H1 (cell line): ENCODE measurements around the gene NXPH4. TPM values are rescaled to one million over a fixed set of nuclear protein-coding genes. Genes with fewer than 3 reads are reported as not detected.

Experiments
- CTCF ChIA-PET: fragments of 300-600 bp; sonication (Branson Sonifier 250); formaldehyde crosslinking; loops from one replicate; lab custom pipeline; 2021; ENCODE audit not compliant: partially characterized antibody; lab: Charles Lee
- POLR2A ChIA-PET: fragments of 300-600 bp; sonication (Branson Sonifier 250); formaldehyde crosslinking; loops from one replicate; lab custom pipeline; 2021; ENCODE audit warnings: inconsistent platforms; ENCODE audit not compliant: partially characterized antibody; lab: Charles Lee
- DNase-seq, 2 experiments: peaks; one replicate each; pipeline versions ENCODE4 v3.0.0 to v3.0.0-alpha.2; 2010 to 2022; ENCODE audit warnings: low spot score in 2 of 2, low read depth in 1 of 2, mixed read lengths in 1 of 2
- FAIRE-seq: peaks from 2 replicates; lab custom pipeline; 2011; peaks lifted over from hg19 to GRCh38; lab: Jason Lieb, UNC
- H2AFZ ChIP-seq: 2 replicates; pipeline ENCODE4 v1.8.1; 2012; ENCODE audit warnings: low read length, inconsistent platforms
- H2AK5ac ChIP-seq: 2 replicates; pipeline ENCODE4 v1.6.1; 2013; ENCODE audit warnings: low read depth, low read length
- H2BK120ac ChIP-seq: replicated peaks from 2 replicates; pipeline ENCODE3; 2013; ENCODE audit warnings: low read depth, low read length, inconsistent platforms
- H2BK12ac ChIP-seq: 2 replicates; pipeline ENCODE4 v1.6.1; 2013; ENCODE audit warnings: low read depth, low read length
- H2BK15ac ChIP-seq: 2 replicates; pipeline ENCODE4 v1.6.1; 2013; ENCODE audit warnings: low read length
- H2BK20ac ChIP-seq: 2 replicates; pipeline ENCODE4 v1.6.1; 2013; ENCODE audit warnings: low read length
- H2BK5ac ChIP-seq: 2 replicates; pipeline ENCODE4 v1.6.1; 2013; ENCODE audit warnings: low read depth, low read length
- H3K14ac ChIP-seq: 2 replicates; pipeline ENCODE4 v1.6.1; 2013; ENCODE audit warnings: inconsistent platforms; ENCODE audit not compliant: insufficient read length
- H3K18ac ChIP-seq: 2 replicates; pipeline ENCODE4 v1.6.1; 2013; ENCODE audit warnings: low read length; ENCODE audit errors: extremely low read depth
- H3K23ac ChIP-seq: 2 replicates; pipeline ENCODE4 v1.6.1; 2013; ENCODE audit warnings: inconsistent platforms; ENCODE audit not compliant: insufficient read length
- H3K23me2 ChIP-seq: 2 replicates; pipeline ENCODE4 v1.6.1; 2013; ENCODE audit warnings: low read depth, low read length
- H3K27ac ChIP-seq: 2 replicates; pipeline ENCODE4 v1.6.1; 2011; ENCODE audit warnings: low read depth, low read length, inconsistent platforms
- H3K27me3 ChIP-seq, 4 experiments: replicated peaks in 1 of 4; 1 replicate in 1 of 4; 2 replicates in 3 of 4; pipeline versions ENCODE4 v1.6.1 to v1.8.1; 2011 to 2013; ENCODE audit warnings: low read length in 3 of 4, mild to moderate bottlenecking in 3 of 4, inconsistent platforms in 2 of 4, mixed read lengths in 2 of 4, moderate library complexity in 1 of 4; ENCODE audit not compliant: control insufficient read depth in 3 of 4, insufficient read depth in 3 of 4; ENCODE audit errors: extremely low read depth in 1 of 4
- H3K36me3 ChIP-seq, 4 experiments: 2 replicates each; pipeline versions ENCODE4 v1.6.1 to v1.8.1; 2011 to 2013; ENCODE audit warnings: mild to moderate bottlenecking in 4 of 4, low read length in 3 of 4, moderate library complexity in 2 of 4, control low read depth in 1 of 4, inconsistent platforms in 1 of 4; ENCODE audit not compliant: insufficient read depth in 4 of 4, control insufficient read depth in 2 of 4
- H3K4ac ChIP-seq: replicated peaks from 2 replicates; pipeline ENCODE3; 2013; ENCODE audit warnings: low read length, low read depth, mixed read lengths, inconsistent platforms; ENCODE audit not compliant: insufficient read length
- H3K4me1 ChIP-seq, 4 experiments: replicated peaks in 1 of 4; 1 replicate in 1 of 4; 2 replicates in 3 of 4; pipeline versions ENCODE4 v1.6.1 to v1.8.1; 2011 to 2013; ENCODE audit warnings: low read length in 3 of 4, inconsistent platforms in 2 of 4, mixed read lengths in 1 of 4; ENCODE audit not compliant: insufficient read depth in 4 of 4, control insufficient read depth in 3 of 4
- H3K4me2 ChIP-seq, 2 experiments: 2 replicates each; pipeline versions ENCODE4 v1.6.1 to v1.8.1; 2011 to 2013; ENCODE audit warnings: low read depth in 2 of 2, low read length in 2 of 2, control low read depth in 1 of 2, inconsistent platforms in 1 of 2, mild to moderate bottlenecking in 1 of 2; ENCODE audit not compliant: insufficient read depth in 1 of 2
- H3K4me3 ChIP-seq, 4 experiments: fragments of 200-600, 300-600 bp in 1 of 4; sonication (generic), shearing (Covaris generic), sonication (Bioruptor Twin) in 1 of 4; 2 replicates each; pipeline versions ENCODE4 v1.5.1 to v1.8.1; 2011 to 2016; ENCODE audit warnings: low read length in 4 of 4, low read depth in 3 of 4, control low read depth in 2 of 4, inconsistent platforms in 2 of 4, mild to moderate bottlenecking in 2 of 4, mixed read lengths in 1 of 4, moderate library complexity in 1 of 4; ENCODE audit not compliant: insufficient read depth in 2 of 4; ENCODE audit errors: extremely low read depth in 1 of 4
- H3K56ac ChIP-seq: replicated peaks from 2 replicates; pipeline ENCODE3; 2013; ENCODE audit warnings: low read depth, mild to moderate bottlenecking, mixed read lengths, low read length, inconsistent platforms; ENCODE audit not compliant: insufficient read length
- H3K79me1 ChIP-seq: 2 replicates; pipeline ENCODE4 v1.6.1; 2013; ENCODE audit warnings: low read depth, low read length, control low read depth
- H3K79me2 ChIP-seq, 2 experiments: 2 replicates each; pipeline versions ENCODE4 v1.6.1 to v1.8.1; 2012 to 2013; ENCODE audit warnings: low read length in 2 of 2, mild to moderate bottlenecking in 2 of 2, inconsistent platforms in 1 of 2; ENCODE audit not compliant: insufficient read depth in 2 of 2, control insufficient read depth in 1 of 2
- H3K9ac ChIP-seq, 4 experiments: replicated peaks in 1 of 4; 1 replicate in 1 of 4; 2 replicates in 3 of 4; pipeline versions ENCODE4 v1.6.1 to v1.8.1; 2011 to 2013; ENCODE audit warnings: low read depth in 3 of 4, low read length in 3 of 4, control low read depth in 2 of 4, mild to moderate bottlenecking in 2 of 4, moderate library complexity in 2 of 4, inconsistent platforms in 1 of 4; ENCODE audit errors: extremely low read depth in 1 of 4
- H3K9me3 ChIP-seq, 2 experiments: 2 replicates each; pipeline versions ENCODE4 v1.6.1 to v1.8.1; 2012 to 2013; ENCODE audit warnings: mild to moderate bottlenecking in 2 of 2, moderate library complexity in 2 of 2, control low read depth in 1 of 2, inconsistent platforms in 1 of 2, low read depth in 1 of 2, low read length in 1 of 2, mixed read lengths in 1 of 2; ENCODE audit not compliant: insufficient read depth in 2 of 2
- H4K20me1 ChIP-seq, 2 experiments: replicated peaks in 1 of 2; 2 replicates each; pipeline versions ENCODE3 to v1.8.1; 2011 to 2013; ENCODE audit warnings: inconsistent platforms in 2 of 2, low read length in 2 of 2, mild to moderate bottlenecking in 1 of 2; ENCODE audit not compliant: insufficient read depth in 2 of 2, control insufficient read depth in 1 of 2
- H4K5ac ChIP-seq: 2 replicates; pipeline ENCODE4 v1.6.1; 2013; ENCODE audit warnings: low read length, low read depth, mixed read lengths, inconsistent platforms; ENCODE audit not compliant: insufficient read length
- H4K8ac ChIP-seq: 2 replicates; pipeline ENCODE4 v1.8.0; 2013; ENCODE audit warnings: mild to moderate bottlenecking, moderate library complexity, low read length, inconsistent platforms; ENCODE audit not compliant: insufficient read depth; ENCODE audit errors: extremely low read depth
- H4K91ac ChIP-seq: replicated peaks from 2 replicates; pipeline ENCODE3; 2013; ENCODE audit warnings: low read length, mixed read lengths, inconsistent platforms; ENCODE audit not compliant: insufficient read length
- ASH2L ChIP-seq: fragments of 200-600, 300-600 bp; sonication (generic); IDR thresholded peaks from one replicate; pipeline ENCODE4 v1.7.1; 2017; ENCODE audit warnings: low read length
- CHD1 ChIP-seq: IDR thresholded peaks from 2 replicates; pipeline ENCODE4 v1.6.1; 2012; ENCODE audit warnings: low read depth, low read length, improper control_type of control experiment
- CTCF ChIP-seq, 3 experiments: IDR thresholded peaks; 1 replicate in 2 of 3; 2 replicates in 1 of 3; pipeline versions ENCODE4 v1.5.1 to v1.6.1; 2011; ENCODE audit warnings: low read length in 3 of 3, mild to moderate bottlenecking in 3 of 3, inconsistent platforms in 2 of 3, low read depth in 1 of 3, moderate library complexity in 1 of 3; ENCODE audit not compliant: insufficient read depth in 1 of 3; ENCODE audit errors: control extremely low read depth in 1 of 3
- KDM5A ChIP-seq: fragments of 200-600 bp; IDR thresholded peaks from 2 replicates; pipeline ENCODE4 v1.7.1; 2012; ENCODE audit warnings: mild to moderate bottlenecking, low read length, inconsistent platforms, mixed read lengths
- PHF8 ChIP-seq: fragments of 200-600 bp; sonication (generic); conservative IDR thresholded peaks from 2 replicates; pipeline ENCODE4 v1.7.1; 2012; ENCODE audit warnings: low read depth, mild to moderate bottlenecking, inconsistent platforms, low read length, moderate library complexity
- RAD21 ChIP-seq, 2 experiments: IDR thresholded peaks in 1 of 2; conservative IDR thresholded peaks in 1 of 2; 2 replicates each; pipeline ENCODE4 v1.6.1; 2011; ENCODE audit warnings: low read depth in 2 of 2, low read length in 2 of 2, improper control_type of control experiment in 1 of 2, inconsistent platforms in 1 of 2, mild to moderate bottlenecking in 1 of 2, moderate library complexity in 1 of 2
- RNF2 ChIP-seq: fragments of 200-900, 300-1000 bp; sonication (generic); IDR thresholded peaks from 2 replicates; pipeline ENCODE4 v1.7.1; 2016; ENCODE audit warnings: borderline replicate concordance, low read depth, mild to moderate bottlenecking, antibody characterized with exemption, low read length; ENCODE audit not compliant: poor library complexity, severe bottlenecking; ENCODE audit errors: missing control alignments
- SIN3A ChIP-seq, 2 experiments: IDR thresholded peaks in 1 of 2; conservative IDR thresholded peaks in 1 of 2; 2 replicates each; pipeline ENCODE4 v1.6.1; 2011 to 2012; ENCODE audit warnings: low read length in 2 of 2, improper control_type of control experiment in 1 of 2, low read depth in 1 of 2, mild to moderate bottlenecking in 1 of 2
- SIRT6 ChIP-seq: IDR thresholded peaks from one replicate; pipeline ENCODE4 v1.7.1; 2012; ENCODE audit warnings: low read length, inconsistent platforms
- SP1 ChIP-seq: IDR thresholded peaks from 2 replicates; pipeline ENCODE4 v1.6.1; 2011; ENCODE audit warnings: low read depth, low read length
- TBP ChIP-seq: IDR thresholded peaks from 2 replicates; pipeline ENCODE4 v1.6.1; 2011; ENCODE audit warnings: low read depth, low read length, improper control_type of control experiment
- WGBS, 2 experiments: shearing (Covaris generic) in 1 of 2; methylation state at CpG; one replicate each; pipeline versions ENCODE4 v1.1.6 to v1.1.7; 2013 to 2015; ENCODE audit warnings: low lambda C conversion rate in 2 of 2, mixed read lengths in 2 of 2, inconsistent platforms in 1 of 2, low coverage in 1 of 2, missing lambda C conversion rate in 1 of 2; ENCODE audit not compliant: insufficient replicate concordance in 2 of 2, insufficient coverage in 1 of 2, insufficient read length in 1 of 2; ENCODE audit errors: extremely low coverage in 1 of 2, missing lambda C conversion rate in 1 of 2; 5-methylcytosine and 5-hydroxymethylcytosine counted together
- polyA plus RNA-seq, 7 experiments: library from polyadenylated mRNA; depleted of rRNA in 3 of 7; stranded (reverse) in 5 of 7; unstranded in 2 of 7; fragments of >200 nt in 5 of 7; fragments of 200-250 nt in 2 of 7; gene quantifications; 1 replicate in 5 of 7; 2 replicates in 1 of 7; 4 replicates in 1 of 7; pipeline versions ENCODE4 v1.2.1 to v1.2.3, GENCODE V29; 2011 to 2013; ENCODE audit warnings: missing spikeins in 2 of 7, mixed read lengths in 2 of 7
- total RNA-seq: library from RNA; stranded (reverse); fragmentation: NEBNext Ultra II Directional; extraction: Animal tissue kit (Norgen Biotek cat#: 25700); gene quantifications from 2 replicates; pipeline ENCODE4 v1.2.1, GENCODE V29; 2021

Gene NXPH4
- total and polyA plus RNA-seq, 2 of the 8 experiments (the other 6 are each of a cell fraction or from before 2014, with no cell fraction given), result 0.92 to 1.7 TPM

GRCh38 chr12:57178213-57178612 lies 38.4 kb upstream of the NXPH4 start:
- Histone ChIP-seq H4K20me1 (peaks cover 5 to 19% of the 10 kb centered on the region in 2 experiments), H3K4me1 (no peaks in the 10 kb centered on the region; a peak in 1 of 7 replicates), H3K23me2 (no peaks in the 10 kb centered on the region), H2BK15ac (no peak overlapping the region), H3K4me2 (no peak overlapping the region), H2AK5ac (no peak overlapping the region), H3K79me1 (no peaks in the 10 kb centered on the region), H3K9ac (no peak overlapping the region), H2BK12ac (no peak overlapping the region), H3K27me3 (no peaks in the 10 kb centered on the region), H3K27ac (0 out of 2 replicates have a peak overlapping the region, but pooled peaks have one; percentile 28), H3K36me3 (peaks cover 36 to 68% (median 60%) of the 10 kb centered on the region in 4 experiments), H3K18ac (no peak overlapping the region), H4K8ac (no peak overlapping the region), H3K4ac (no peak overlapping the region), H3K4me3 (no peak overlapping the region), H3K56ac (no peak overlapping the region), H3K79me2 (no peaks in the 10 kb centered on the region), H3K9me3 (no peaks in the 10 kb centered on the region), H3K14ac (no peak overlapping the region), H2BK20ac (no peak overlapping the region), H2BK5ac (no peak overlapping the region), H4K91ac (no peak overlapping the region), H2AFZ (no peak overlapping the region), H4K5ac (no peak overlapping the region), H2BK120ac (no peak overlapping the region), H3K23ac (no peak overlapping the region)
- ChIA-PET POLR2A (interaction anchor here (0.9 to 2.1 kb wide), 3 partner anchors 11 to 28 kb away, joined by 3 to 7 read pairs (median 4); no protein-coding TSS in a partner anchor), CTCF (interaction anchor here (1.0 to 21.9 kb wide), 6 partner anchors 1 to 66 kb away, joined by 3 to 389 read pairs (median 78); partner anchors contain the start of gene LRP1)
- FAIRE-seq (no peak), DNase-seq (no peak)
- 88% methylated on average over 14 of the region's 14 CpGs; no CpG with 5 or more reads in 1 of the 2 experiments for WGBS, 2 experiments
- no peak for TF ChIP-seq KDM5A
- TF ChIP-seq RNF2, result no peak
- no peak for TF ChIP-seq RAD21 (IDR thresholded peaks at IDR 0.05 in 1 of 2, conservative IDR thresholded peaks at IDR 0.05 in 1 of 2; ENCODE audit: low read depth in 2 of 2, low read length in 2 of 2)
- no peak for TF ChIP-seq CTCF (IDR thresholded peaks at IDR 0.05; ENCODE audit: control extremely low read depth in 1 of 3, insufficient read depth in 1 of 3, low read depth in 1 of 3, low read length in 3 of 3)
- no peak for TF ChIP-seq SIRT6
- no peak for TF ChIP-seq ASH2L
- no peak for TF ChIP-seq CHD1
- TF ChIP-seq TBP, result no peak
- no peak for TF ChIP-seq SIN3A (conservative IDR thresholded peaks at IDR 0.05 in 1 of 2, IDR thresholded peaks at IDR 0.05 in 1 of 2; ENCODE audit: low read depth in 1 of 2, low read length in 2 of 2)
- no peak for TF ChIP-seq SP1
- no peak for TF ChIP-seq PHF8
